OCI-LY7 (cell line): ENCODE measurements around the gene ZNF419. TPM values are rescaled to one million over a fixed set of nuclear protein-coding genes. Genes with fewer than 3 reads are reported as not detected.

Experiments used
- BruUV-seq: library from RNA; stranded (reverse); fragments of 400-500 nt; replicated peaks from 2 replicates; lab custom pipeline; 2021; lab: Mats Ljungman, UMichigan
- CTCF ChIA-PET: fragments of 300-600 bp; sonication (Branson Sonifier 250); formaldehyde crosslinking; loops from one replicate; lab custom pipeline; 2022; ENCODE audit warnings: antibody characterized with exemption; ENCODE audit not compliant: unreplicated experiment; lab: Charles Lee
- POLR2A ChIA-PET: fragments of 300-600 bp; sonication (Branson Sonifier 250); formaldehyde crosslinking; loops from one replicate; lab custom pipeline; 2022; ENCODE audit warnings: antibody characterized with exemption; lab: Charles Lee
- DNase-seq: peaks from one replicate; pipeline ENCODE4 v3.0.0-alpha.2; 2015; ENCODE audit warnings: low spot score
- H2AFZ ChIP-seq: fragments of 200-600 bp; sonication (generic), shearing (Covaris generic); 2 replicates; pipeline ENCODE4 v1.6.1; 2014; ENCODE audit warnings: mild to moderate bottlenecking, antibody characterized with exemption, low read length, moderate library complexity
- H3K27ac ChIP-seq: fragments of 200-600 bp; sonication (generic); 2 replicates; pipeline ENCODE4 v1.5.1; 2014; ENCODE audit warnings: mixed run types, low read depth, mild to moderate bottlenecking, moderate library complexity, low read length, inconsistent platforms; ENCODE audit not compliant: poor library complexity, severe bottlenecking
- H3K36me3 ChIP-seq: fragments of 200-600 bp; sonication (generic); 2 replicates; pipeline ENCODE4 v1.6.1; 2014; ENCODE audit warnings: mild to moderate bottlenecking, antibody characterized with exemption, low read length, moderate library complexity, mixed read lengths; ENCODE audit not compliant: insufficient read depth
- H3K4me1 ChIP-seq: fragments of 200-600 bp; sonication (generic); 2 replicates; pipeline ENCODE4 v1.5.1; 2014; ENCODE audit warnings: mild to moderate bottlenecking, low read length; ENCODE audit not compliant: insufficient read depth, poor library complexity, severe bottlenecking
- H3K4me2 ChIP-seq: fragments of 200-600 bp; sonication (generic); 2 replicates; pipeline ENCODE4 v1.6.1; 2014; ENCODE audit warnings: mild to moderate bottlenecking, low read length
- H3K4me3 ChIP-seq: fragments of 200-600 bp; sonication (generic); 2 replicates; pipeline ENCODE4 v1.5.1; 2014; ENCODE audit warnings: mild to moderate bottlenecking, low read depth, low read length; ENCODE audit not compliant: poor library complexity, severe bottlenecking
- H3K79me2 ChIP-seq: fragments of 200-600 bp; sonication (generic); 2 replicates; pipeline ENCODE4 v1.6.1; 2016; ENCODE audit warnings: low read depth, mild to moderate bottlenecking, low read length, moderate library complexity, mixed read lengths; ENCODE audit not compliant: insufficient read depth
- H3K9me2 ChIP-seq: fragments of 200-600 bp; sonication (generic); 2 replicates; pipeline ENCODE4 v1.6.1; 2016; ENCODE audit warnings: mild to moderate bottlenecking, low read length, mixed read lengths; ENCODE audit not compliant: insufficient read depth
- H3K9me3 ChIP-seq: fragments of 200-600 bp; sonication (generic); 2 replicates; pipeline ENCODE4 v1.6.1; 2014; ENCODE audit warnings: mild to moderate bottlenecking, mixed run types, low read length, mixed read lengths
- H4K20me1 ChIP-seq: fragments of 200-600 bp; sonication (generic); 2 replicates; pipeline ENCODE4 v1.6.1; 2014; ENCODE audit warnings: mild to moderate bottlenecking, antibody characterized with exemption, low read length, moderate library complexity, mixed read lengths; ENCODE audit not compliant: insufficient read depth
- CTCF ChIP-seq: fragments of 200-600 bp; sonication (generic); conservative IDR thresholded peaks from 2 replicates; pipeline ENCODE4 v1.5.1; 2014; ENCODE audit warnings: mild to moderate bottlenecking, antibody characterized with exemption, low read length, moderate library complexity, mixed read lengths
- EZH2phosphoT487 ChIP-seq: fragments of 200-600 bp; sonication (generic); IDR thresholded peaks from 2 replicates; pipeline ENCODE4 v1.6.1; 2018; ENCODE audit warnings: low read depth, borderline replicate concordance, mild to moderate bottlenecking, mixed run types, antibody characterized with exemption, low read length, moderate library complexity, mixed read lengths
- intact Hi-C: fragments of 100-400 bp; cut with micrococcal nuclease; formaldehyde crosslinking; loops from one replicate; pipeline ENCODE4 v1.10.0; 2022; ENCODE audit not compliant: unreplicated experiment
- total RNA-seq, 2 experiments: library from RNA; depleted of rRNA in 1 of 2; stranded (reverse); fragments of >200 nt in 1 of 2; shearing (Covaris generic) in 1 of 2; gene quantifications; 2 replicates each; pipeline ENCODE4 v1.2.3, GENCODE V29; 2014 to 2022

Gene ZNF419
- total RNA-seq, 2 experiments from 2014 or later: 5.0 to 6.7 TPM

DNA sequence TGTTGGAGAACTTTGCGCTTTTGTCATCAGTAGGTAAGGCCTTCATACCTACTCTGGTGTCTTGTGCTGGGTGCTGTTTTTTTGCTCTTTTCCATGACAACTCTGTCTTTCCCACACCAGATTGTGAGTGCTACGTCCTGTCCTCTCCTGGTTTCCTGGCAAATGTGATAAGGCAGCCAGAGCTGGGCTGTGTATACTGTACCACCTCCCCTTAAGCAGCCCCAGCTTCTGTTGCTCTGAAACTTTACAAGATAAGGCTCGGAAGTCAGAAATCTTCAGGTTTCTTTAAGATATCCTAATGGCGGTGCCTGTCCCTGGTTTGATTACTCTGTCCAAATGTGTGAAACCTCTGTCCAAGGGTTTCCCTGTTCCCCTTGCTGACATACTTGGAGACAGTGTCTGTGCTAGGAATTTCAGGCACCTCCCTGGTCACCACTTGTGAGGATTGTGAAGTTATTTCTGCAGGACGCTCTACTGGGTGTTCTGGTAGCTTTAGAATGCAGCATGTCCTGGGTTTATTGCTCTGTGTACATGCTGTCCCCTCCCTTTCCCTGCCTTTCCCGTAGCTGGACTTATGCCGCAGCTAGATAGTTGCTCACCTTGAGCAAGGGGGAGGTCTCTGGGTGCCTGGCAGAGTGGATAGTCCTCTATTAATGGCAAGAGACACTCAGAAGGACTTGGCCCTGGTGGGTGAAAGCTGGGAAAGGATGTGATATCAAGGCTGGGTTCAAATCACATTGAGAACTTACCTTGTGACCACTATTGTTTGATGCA lies 45.4 kb upstream of the ZNF419 start:
- H3K79me2 ChIP-seq: peaks cover 14% of the 10 kb centered on the region; the same call in 1 of the 2 replicates
- H3K4me2 ChIP-seq: no peak overlapping the region
- TF ChIP-seq CTCF (no peak), EZH2phosphoT487 (no peak)
- H3K27ac ChIP-seq: no peak overlapping the region
- no peak overlapping the region for H3K4me3 ChIP-seq
- H3K36me3 ChIP-seq: peaks cover 69% of the 10 kb centered on the region
- intact Hi-C loops: no loop called here
- DNase-seq: no peak
- H3K4me1 ChIP-seq: peaks cover 7% of the 10 kb centered on the region
- no peaks in the 10 kb centered on the region for H3K9me2 ChIP-seq
- ChIA-PET CTCF (no interaction called here), POLR2A (no interaction called here)
- BruUV-seq: no TSS peak
- no peak overlapping the region for H2AFZ ChIP-seq
- H3K9me3 ChIP-seq: no peaks in the 10 kb centered on the region; the same call in 1 of the 2 replicates
- H4K20me1 ChIP-seq: no peaks in the 10 kb centered on the region

DNA sequence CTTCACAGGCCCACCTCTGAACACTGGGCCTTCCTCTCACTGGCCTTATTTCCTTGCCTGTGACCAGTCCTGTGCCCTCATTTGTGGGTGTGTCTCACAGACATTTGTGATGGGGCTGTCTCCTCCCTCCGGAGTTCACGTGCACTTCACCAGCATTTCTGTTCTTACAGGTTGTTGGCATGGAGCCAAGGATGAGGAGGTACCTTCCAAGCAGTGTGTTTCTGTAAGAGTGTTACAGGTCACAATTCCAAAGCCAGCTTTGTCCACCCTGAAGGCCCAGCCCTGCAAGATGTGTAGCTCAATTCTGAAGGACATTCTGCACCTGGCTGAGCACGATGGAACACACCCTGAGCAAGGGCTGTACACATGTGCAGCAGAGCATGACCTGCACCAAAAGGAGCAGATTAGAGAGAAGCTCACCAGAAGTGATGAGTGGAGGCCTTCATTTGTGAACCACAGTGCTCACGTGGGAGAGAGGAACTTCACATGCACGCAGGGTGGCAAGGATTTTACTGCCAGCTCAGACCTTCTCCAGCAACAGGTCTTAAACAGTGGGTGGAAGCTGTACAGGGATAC lies 44.3 kb upstream of the ZNF419 start:
- Histone ChIP-seq H3K9me3 (no peaks in the 10 kb centered on the region; the same call in 1 of the 2 replicates), H2AFZ (no peak overlapping the region), H3K4me3 (no peak overlapping the region), H4K20me1 (no peaks in the 10 kb centered on the region), H3K4me2 (no peak overlapping the region), H3K9me2 (no peaks in the 10 kb centered on the region), H3K36me3 (peaks cover 63% of the 10 kb centered on the region), H3K27ac (no peak overlapping the region), H3K4me1 (peaks cover 7% of the 10 kb centered on the region), H3K79me2 (peaks cover 7% of the 10 kb centered on the region; the same call in 1 of the 2 replicates)
- peak; percentile 16 for DNase-seq
- TF ChIP-seq EZH2phosphoT487 (no peak), CTCF (no peak)
- ChIA-PET CTCF (interaction anchor here (0.6 kb wide), 1 partner anchor 57 kb away, joined by 3 read pairs; the partner anchor contains the start of gene ZNF773), POLR2A (no interaction called here)
- BruUV-seq: no TSS peak
- intact Hi-C loops: no loop called here

GRCh38 chr19:57452307-57452706 lies 35.2 kb upstream of the ZNF419 start:
- Histone ChIP-seq H3K4me3 (no peak overlapping the region), H3K36me3 (no peaks in the 10 kb centered on the region), H4K20me1 (no peaks in the 10 kb centered on the region), H3K27ac (no peak overlapping the region), H3K4me2 (no peak overlapping the region), H3K4me1 (no peaks in the 10 kb centered on the region), H3K9me2 (no peaks in the 10 kb centered on the region), H2AFZ (no peak overlapping the region), H3K79me2 (no peaks in the 10 kb centered on the region), H3K9me3 (no peaks in the 10 kb centered on the region)
- CTCF ChIA-PET: no interaction called here
- intact Hi-C loops: no loop called here
- DNase-seq: no peak
- BruUV-seq: no TSS peak
- TF ChIP-seq EZH2phosphoT487 (no peak), CTCF (no peak)
- POLR2A ChIA-PET: no interaction called here
